SK-N-MC (cell line): Measurements from ENCODE around the gene SRRM2.

Source experiments
- EZH2 ChIP-seq: fragments of 200-600 bp; sonication (generic); IDR thresholded peaks from one replicate; pipeline ENCODE4 v1.6.1; 2017; ENCODE audit warnings: antibody characterized with exemption
- POLR2AphosphoS5 ChIP-seq: IDR thresholded peaks from 2 replicates; pipeline ENCODE4 v1.6.1; 2012; ENCODE audit warnings: mild to moderate bottlenecking, low read depth, low read length, borderline replicate concordance

GRCh38 chr16:2765462-2766404 is 13.3 kb downstream of the SRRM2 start:
- TF ChIP-seq POLR2AphosphoS5 (no peak), EZH2 (no peak)
